B cell (primary cell): ENCODE results near the gene COA5. TPM values are rescaled to one million over a fixed set of nuclear protein-coding genes. Genes with fewer than 3 reads are reported as not detected.

Source experiments
- ATAC-seq: fragments of 200-7000 bp; cut with Tn5 transposase; one replicate; pipeline ENCODE4 v1.10.0; 2021; ENCODE audit warnings: low read depth, mild to moderate bottlenecking, moderate number of reproducible peaks, moderate library complexity
- CTCF ChIA-PET: fragments of 350-600 bp; sonication (Branson Sonifier 250); formaldehyde crosslinking; loops from one replicate; lab custom pipeline; 2021; ENCODE audit warnings: antibody characterized with exemption, inconsistent platforms; lab: Charles Lee
- POLR2A ChIA-PET: fragments of 350-600 bp; sonication (Branson Sonifier 250); formaldehyde crosslinking; loops from one replicate; lab custom pipeline; 2021; ENCODE audit warnings: antibody characterized with exemption; lab: Charles Lee
- DNase-seq: peaks from one replicate; pipeline ENCODE4 v3.0.0; 2013
- H2AFZ ChIP-seq: 2 replicates; pipeline ENCODE4 v1.6.1; 2012; ENCODE audit warnings: mild to moderate bottlenecking, low read depth, low read length; ENCODE audit not compliant: insufficient read depth, poor library complexity, severe bottlenecking
- H3K27ac ChIP-seq, 2 donors: 1 replicate in 1 of 2; 2 replicates in 1 of 2; pipeline ENCODE4 v1.5.1; 2012 to 2013; ENCODE audit warnings: low read length in 2 of 2, mild to moderate bottlenecking in 2 of 2, moderate library complexity in 1 of 2
- H3K27me3 ChIP-seq, 4 experiments: fragments of 200-600 bp in 1 of 4; sonication (generic) in 1 of 4; replicated peaks in 1 of 4; 1 replicate in 2 of 4; 2 replicates in 2 of 4; pipeline versions ENCODE4 v1.6.1 to v1.7.0; 2013 to 2016; ENCODE audit warnings: low read length in 3 of 4, mild to moderate bottlenecking in 2 of 4, mixed read lengths in 1 of 4, moderate library complexity in 1 of 4; ENCODE audit not compliant: insufficient read depth in 4 of 4, control insufficient read depth in 3 of 4; ENCODE audit errors: control extremely low read depth in 1 of 4
- H3K36me3 ChIP-seq, 2 experiments: replicated peaks in 1 of 2; 1 replicate in 1 of 2; 2 replicates in 1 of 2; pipeline versions ENCODE4 v1.6.1 to v1.7.1; 2013; ENCODE audit warnings: low read length in 1 of 2; ENCODE audit not compliant: insufficient read depth in 2 of 2, control insufficient read depth in 1 of 2; ENCODE audit errors: control extremely low read depth in 1 of 2, extremely low read depth in 1 of 2
- H3K4me1 ChIP-seq, 2 donors: fragments of 200-600 bp in 1 of 2; sonication (generic) in 1 of 2; 1 replicate in 1 of 2; 2 replicates in 1 of 2; pipeline versions ENCODE4 v1.5.1 to v1.6.1; 2013 to 2017; ENCODE audit warnings: low read length in 2 of 2; ENCODE audit not compliant: control insufficient read depth in 2 of 2, insufficient read depth in 2 of 2
- H3K4me2 ChIP-seq: replicated peaks from 2 replicates; pipeline ENCODE3; 2012; ENCODE audit warnings: mild to moderate bottlenecking, low read depth, low read length; ENCODE audit not compliant: poor library complexity, severe bottlenecking
- H3K4me3 ChIP-seq, 5 experiments: fragments of 200-600 bp in 1 of 5; sonication (generic) in 1 of 5; 1 replicate in 3 of 5; 2 replicates in 2 of 5; pipeline versions ENCODE4 v1.5.1 to v1.7.0; 2011 to 2016; ENCODE audit warnings: low read length in 4 of 5, mild to moderate bottlenecking in 4 of 5, low read depth in 2 of 5, control low read depth in 1 of 5, moderate library complexity in 1 of 5; ENCODE audit not compliant: insufficient read depth in 1 of 5; ENCODE audit errors: control extremely low read depth in 1 of 5, extremely low read depth in 1 of 5
- H3K79me2 ChIP-seq: fragments of 200-600 bp; sonication (generic); one replicate; pipeline ENCODE4 v1.6.0; 2016; ENCODE audit warnings: low read length; ENCODE audit not compliant: control insufficient read depth, insufficient read depth
- H3K9ac ChIP-seq: fragments of 200-600 bp; sonication (generic); 2 replicates; pipeline ENCODE4 v1.6.1; 2017; ENCODE audit warnings: mild to moderate bottlenecking, low read length, moderate library complexity
- H3K9me3 ChIP-seq, 3 donors: one replicate each; pipeline versions ENCODE4 v1.6.1 to v1.7.1; 2013; ENCODE audit warnings: low read length in 2 of 3; ENCODE audit not compliant: control insufficient read depth in 2 of 3, insufficient read depth in 1 of 3; ENCODE audit errors: control extremely low read depth in 1 of 3
- H4K20me1 ChIP-seq: 2 replicates; pipeline ENCODE4 v1.6.0; 2012; ENCODE audit warnings: mild to moderate bottlenecking, low read length; ENCODE audit not compliant: insufficient read depth, control insufficient read depth, poor library complexity, severe bottlenecking
- H3K27ac Mint-ChIP-seq: one replicate; pipeline ENCODE4 v1.8.0; 2021; ENCODE audit warnings: mixed read lengths
- H3K27me3 Mint-ChIP-seq: one replicate; pipeline ENCODE4 v1.8.0; 2021; ENCODE audit warnings: mixed read lengths
- H3K4me1 Mint-ChIP-seq: one replicate; pipeline ENCODE4 v1.8.0; 2021; ENCODE audit warnings: mixed read lengths
- H3K4me3 Mint-ChIP-seq: one replicate; pipeline ENCODE4 v1.8.0; 2021; ENCODE audit warnings: mixed read lengths
- H3K9me3 Mint-ChIP-seq: one replicate; pipeline ENCODE4 v1.8.0; 2022; ENCODE audit warnings: mixed read lengths; ENCODE audit not compliant: insufficient read depth
- CTCF ChIP-seq: fragments of 200-600 bp; IDR thresholded peaks from one replicate; pipeline ENCODE4 v1.8.0; 2022; ENCODE audit warnings: antibody characterized with exemption, mild to moderate bottlenecking
- EZH2 ChIP-seq: IDR thresholded peaks from 2 replicates; pipeline ENCODE4 v1.6.1; 2012; ENCODE audit warnings: borderline replicate concordance, low read depth, mild to moderate bottlenecking, moderate library complexity, low read length; ENCODE audit not compliant: insufficient read depth, poor library complexity, severe bottlenecking
- WGBS: methylation state at CpG from one replicate; pipeline ENCODE4 v1.1.5; 2013; ENCODE audit warnings: missing lambda C conversion rate; ENCODE audit not compliant: insufficient coverage; 5-methylcytosine and 5-hydroxymethylcytosine counted together
- intact Hi-C: fragments of 100-400 bp; cut with micrococcal nuclease; formaldehyde crosslinking; loops from one replicate; pipeline ENCODE4 v1.10.0; 2022
- polyA plus RNA-seq: library from polyadenylated mRNA; depleted of rRNA; stranded (reverse); fragments of >200 nt; gene quantifications from 2 replicates; pipeline ENCODE4 v1.2.3, GENCODE V29; 2012
- total RNA-seq, 2 donors: library from RNA; stranded (reverse); fragments of 120-200 nt in 1 of 2; gene quantifications; 1 replicate in 1 of 2; 2 replicates in 1 of 2; pipeline versions ENCODE4 v1.2.3 to v1.2.4, GENCODE V29; 2013 to 2022

The COA5 gene
- total and polyA plus RNA-seq, 2 donors (not counting 1 experiment from before 2014, with no cell fraction given), result 23.2 to 46.9 TPM

DNA sequence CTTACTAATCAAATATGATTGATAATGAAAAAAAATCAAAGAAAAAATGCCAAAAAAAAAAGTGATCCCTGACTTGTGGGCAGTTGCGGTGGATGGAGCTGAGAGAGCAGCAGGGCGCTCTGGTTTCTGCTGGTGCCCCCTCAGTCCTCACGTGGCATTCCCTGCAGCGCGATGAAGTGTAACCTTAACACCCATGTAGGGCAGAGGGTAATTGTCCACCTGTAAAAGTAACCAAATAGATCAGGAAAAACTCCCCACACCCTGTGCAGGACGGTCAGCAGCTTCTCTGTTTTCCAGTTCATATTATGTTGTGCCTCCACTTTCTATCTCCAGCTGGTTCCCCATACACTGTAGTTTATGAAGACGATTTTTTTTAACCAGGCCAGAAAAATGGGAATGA, 25.0 kb downstream of the COA5 start:
- Histone ChIP-seq H2AFZ (no peak overlapping the region), H3K4me1 (peaks cover 6 to 10% of the 10 kb centered on the region in 2 donors), H4K20me1 (no peaks in the 10 kb centered on the region), H3K79me2 (no peaks in the 10 kb centered on the region), H3K27me3 (no peaks in the 10 kb centered on the region), H3K9ac (no peak overlapping the region), H3K4me2 (no peak overlapping the region), H3K27ac (no peak overlapping the region), H3K36me3 (peaks cover 0 to 22% of the 10 kb centered on the region in 2 experiments), H3K9me3 (no peaks in the 10 kb centered on the region), H3K4me3 (no peak overlapping the region)
- Mint-ChIP-seq H3K4me1 (peaks cover 10% of the 10 kb centered on the region), H3K27ac (no peak overlapping the region), H3K4me3 (no peak overlapping the region), H3K9me3 (no peaks in the 10 kb centered on the region), H3K27me3 (no peaks in the 10 kb centered on the region)
- CTCF ChIA-PET, result interaction anchor here (1.5 kb wide), 1 partner anchor 10 kb away, joined by 4 read pairs; no protein-coding TSS in a partner anchor
- 97% methylated on average over 5 of the region's 7 CpGs for WGBS
- POLR2A ChIA-PET, result no interaction called here
- intact Hi-C loops, result no loop called here
- DNase-seq, result no peak
- ATAC-seq, result no peak
- TF ChIP-seq EZH2 (no peak), CTCF (no peak)

DNA sequence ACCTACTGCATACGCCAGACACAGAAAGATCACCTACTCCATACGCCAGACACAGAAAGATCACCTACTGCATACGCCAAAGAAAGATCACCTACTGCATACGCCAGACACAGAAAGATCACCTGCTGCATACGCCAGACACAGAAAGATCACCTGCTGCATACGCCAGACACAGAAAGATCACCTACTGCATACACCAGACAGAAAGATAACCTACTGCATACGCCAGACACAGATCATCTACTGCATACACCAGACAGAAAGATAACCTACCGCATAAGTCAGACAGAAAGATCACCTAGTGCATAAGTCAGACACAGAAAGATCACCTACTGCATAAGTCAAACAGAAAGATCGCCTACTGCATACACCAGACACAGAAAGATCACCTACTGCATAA, 25.8 kb downstream of the COA5 start:
- WGBS, result 99% methylated on average over 9 of the region's 9 CpGs

More for the DNA sequence above, 25.8 kb downstream of the COA5 start:
- intact Hi-C loops, result no loop called here
- Mint-ChIP-seq H3K4me1 (peaks cover 10% of the 10 kb centered on the region), H3K27me3 (no peaks in the 10 kb centered on the region), H3K9me3 (no peaks in the 10 kb centered on the region), H3K27ac (no peak overlapping the region), H3K4me3 (no peak overlapping the region)
- Histone ChIP-seq H3K27ac (no peak overlapping the region), H4K20me1 (no peaks in the 10 kb centered on the region), H3K4me3 (no peak overlapping the region), H3K79me2 (no peaks in the 10 kb centered on the region), H3K27me3 (no peaks in the 10 kb centered on the region), H3K9me3 (no peaks in the 10 kb centered on the region), H3K4me1 (peaks cover 6 to 10% of the 10 kb centered on the region in 2 donors), H3K9ac (no peak overlapping the region), H3K4me2 (no peak overlapping the region), H2AFZ (no peak overlapping the region), H3K36me3 (peaks cover 0 to 22% of the 10 kb centered on the region in 2 experiments)
- ATAC-seq, result no peak
- CTCF ChIA-PET, result interaction anchor here (1.5 kb wide), 1 partner anchor 10 kb away, joined by 4 read pairs; no protein-coding TSS in a partner anchor
- no peak for DNase-seq
- TF ChIP-seq CTCF, result no peak
- POLR2A ChIA-PET, result no interaction called here
